ENCODE data around the gene FYN. TPM values are rescaled to one million over a fixed set of nuclear protein-coding genes. Genes with fewer than 3 reads are reported as not detected.

The FYN gene
- total and polyA plus RNA-seq, 2 of the 4 experiments (the other 2 are of a cell fraction) = 30.8 to 36.4 TPM

DNA sequence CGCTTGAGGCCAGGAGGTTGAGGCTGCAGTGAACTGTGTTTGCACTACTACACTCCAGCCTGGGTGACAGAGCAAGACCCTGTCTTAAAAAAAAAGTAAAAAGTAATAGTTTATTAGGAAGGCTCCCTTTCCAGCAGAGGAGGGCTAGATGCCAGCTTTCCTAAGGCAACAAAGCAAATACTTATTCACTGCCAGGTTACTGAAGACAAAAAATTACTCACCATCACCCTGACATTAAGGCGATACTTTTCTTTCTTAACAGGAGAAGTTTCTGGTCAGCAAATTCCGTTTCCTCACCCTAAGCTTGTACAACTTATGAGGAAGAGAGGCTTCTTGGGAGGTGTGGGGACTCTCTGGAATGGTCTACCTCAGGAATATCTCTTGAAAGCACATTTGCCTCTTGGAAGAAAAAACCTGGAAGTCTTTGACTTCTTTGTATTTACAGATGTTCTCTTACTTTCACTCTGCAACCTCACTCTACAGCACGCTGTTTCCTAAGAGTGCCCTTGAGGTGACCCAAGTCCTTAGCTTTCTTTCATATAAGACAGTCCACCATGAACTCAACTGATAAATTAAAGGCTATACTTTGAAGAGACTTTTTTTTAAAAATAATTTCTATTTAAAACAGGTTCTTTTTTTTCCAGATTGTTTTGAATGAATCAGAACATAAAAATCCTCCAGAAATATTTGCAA is 214.6 kb downstream of the FYN start:
- no peak overlapping the region for H2BK20ac ChIP-seq (ENCODE audit: low read depth, low read length)
- CTCF ChIA-PET = no interaction called here
- H3K9ac ChIP-seq (ENCODE audit: low read depth, low read length) = no peak overlapping the region; the same call in 1 of the 2 replicates
- H2BK15ac ChIP-seq (ENCODE audit: low read depth, low read length) = no peak overlapping the region; the same call in 2 of the 3 replicates
- no peaks in the 10 kb centered on the region for H3K79me1 ChIP-seq (ENCODE audit: low read depth in 1 of 2, low read length in 2 of 2)
- intact Hi-C loops (cut with micrococcal nuclease) (no loop called here), dilution Hi-C loops (cut with HindIII; ENCODE audit: low sequenced_read_pairs, unreplicated experiment) (no loop called here), in situ Hi-C loops (cut with MboI; ENCODE audit: low sequenced_read_pairs) (no loop called here)
- DNase-seq (peak; percentile 21), ATAC-seq (ENCODE audit: low read depth) (no peak)
- no peak overlapping the region for H2AK5ac ChIP-seq (ENCODE audit: low read depth, low read length)
- 0 out of 4 replicates have a peak overlapping the region, but pooled peaks of 1 of the 2 experiments have one; percentile 6 for H4K8ac ChIP-seq (ENCODE audit: low read depth in 2 of 2, low read length in 2 of 2)
- H3K9me3 ChIP-seq (ENCODE audit: control insufficient read depth, insufficient read depth, low read length) = no peaks in the 10 kb centered on the region
- no peak overlapping the region for H4K91ac ChIP-seq (ENCODE audit: insufficient read depth, low read depth, low read length)
- TF ChIP-seq, protein P1, sequence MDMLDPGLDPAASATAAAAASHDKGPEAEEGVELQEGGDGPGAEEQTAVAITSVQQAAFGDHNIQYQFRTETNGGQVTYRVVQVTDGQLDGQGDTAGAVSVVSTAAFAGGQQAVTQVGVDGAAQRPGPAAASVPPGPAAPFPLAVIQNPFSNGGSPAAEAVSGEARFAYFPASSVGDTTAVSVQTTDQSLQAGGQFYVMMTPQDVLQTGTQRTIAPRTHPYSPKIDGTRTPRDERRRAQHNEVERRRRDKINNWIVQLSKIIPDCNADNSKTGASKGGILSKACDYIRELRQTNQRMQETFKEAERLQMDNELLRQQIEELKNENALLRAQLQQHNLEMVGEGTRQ (IDR thresholded peaks at IDR 0.05; ENCODE audit: low read depth, low read length) = no peak
- no peak for TF ChIP-seq MAZ (IDR thresholded peaks at IDR 0.05; ENCODE audit: borderline replicate concordance, low read depth, low read length)
- TF ChIP-seq CTCF (conservative IDR thresholded peaks at IDR 0.05; ENCODE audit: low read depth, low read length) = no peak
- TF ChIP-seq POLR2A (IDR thresholded peaks at IDR 0.05; ENCODE audit: low read depth, low read length) = no peak
- TF ChIP-seq, protein P2, sequence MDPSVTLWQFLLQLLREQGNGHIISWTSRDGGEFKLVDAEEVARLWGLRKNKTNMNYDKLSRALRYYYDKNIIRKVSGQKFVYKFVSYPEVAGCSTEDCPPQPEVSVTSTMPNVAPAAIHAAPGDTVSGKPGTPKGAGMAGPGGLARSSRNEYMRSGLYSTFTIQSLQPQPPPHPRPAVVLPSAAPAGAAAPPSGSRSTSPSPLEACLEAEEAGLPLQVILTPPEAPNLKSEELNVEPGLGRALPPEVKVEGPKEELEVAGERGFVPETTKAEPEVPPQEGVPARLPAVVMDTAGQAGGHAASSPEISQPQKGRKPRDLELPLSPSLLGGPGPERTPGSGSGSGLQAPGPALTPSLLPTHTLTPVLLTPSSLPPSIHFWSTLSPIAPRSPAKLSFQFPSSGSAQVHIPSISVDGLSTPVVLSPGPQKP (IDR thresholded peaks at IDR 0.05; ENCODE audit: borderline replicate concordance, low read depth, low read length) = no peak
- no peak for TF ChIP-seq RAD21 (IDR thresholded peaks at IDR 0.05; ENCODE audit: low read length)
- TF ChIP-seq FOS (IDR thresholded peaks at IDR 0.05; ENCODE audit: low read depth, low read length) = no peak
- no peak for TF ChIP-seq CEBPB (IDR thresholded peaks at IDR 0.05; ENCODE audit: low read depth, low read length)
- no peak for TF ChIP-seq MAFK (IDR thresholded peaks at IDR 0.05; ENCODE audit: low read depth, low read length)
- no peak for TF ChIP-seq RCOR1 (IDR thresholded peaks at IDR 0.05; ENCODE audit: insufficient replicate concordance, low read length)
- no peak for TF ChIP-seq RFX5 (IDR thresholded peaks at IDR 0.05; ENCODE audit: low read depth, low read length)
- TF ChIP-seq SMC3 (IDR thresholded peaks at IDR 0.05; ENCODE audit: low read depth, low read length) = no peak
- no CpG with 5 or more reads among the region's 4 CpGs for WGBS, 2 experiments (ENCODE audit: extremely low coverage in 2 of 2, insufficient read length in 1 of 2)
- H3K4ac ChIP-seq (ENCODE audit: low read depth, low read length) = no peak overlapping the region
- H3K56ac ChIP-seq (ENCODE audit: extremely low read depth, insufficient read depth, low read length) = no peak overlapping the region
- POLR2A ChIA-PET (ENCODE audit: unreplicated experiment) = no interaction called here
- peak overlapping the region; percentile 31; the same call in 1 of the 2 replicates for H3K14ac ChIP-seq (replicated peaks; ENCODE audit: low read depth, low read length)
- BruUV-seq (replicated peaks) = no TSS peak
- H2BK5ac ChIP-seq (ENCODE audit: low read depth, low read length, poor library complexity, severe bottlenecking) = no peak overlapping the region
- H3K27me3 ChIP-seq (ENCODE audit: control insufficient read depth, insufficient read depth, low read length) = no peaks in the 10 kb centered on the region
- H3K4me2 ChIP-seq (ENCODE audit: low read depth, low read length) = no peak overlapping the region; the same call in 1 of the 2 replicates
- H3K23ac ChIP-seq (ENCODE audit: low read depth, low read length) = no peak overlapping the region
- peaks cover 1% of the 10 kb centered on the region; the same call in 1 of the 2 replicates for H3K36me3 ChIP-seq (ENCODE audit: control insufficient read depth, insufficient read depth, low read length)
- no peak overlapping the region for H4K5ac ChIP-seq (ENCODE audit: low read depth, low read length)
- no peak overlapping the region for H3K4me3 ChIP-seq (ENCODE audit: insufficient read depth, low read depth, low read length)
- H3K9me1 ChIP-seq (ENCODE audit: insufficient read depth, low read length) = peaks cover 8% of the 10 kb centered on the region; the same call in 1 of the 2 replicates
- H3K4me1 ChIP-seq (ENCODE audit: control insufficient read depth, insufficient read depth, low read length) = peaks cover 13% of the 10 kb centered on the region
- H3K18ac ChIP-seq (ENCODE audit: low read depth, low read length) = no peak overlapping the region; the same call in 1 of the 2 replicates
- no peak overlapping the region for H2AFZ ChIP-seq (replicated peaks; ENCODE audit: low read length, poor library complexity)
- H4K20me1 ChIP-seq (ENCODE audit: insufficient read depth, low read length) = no peaks in the 10 kb centered on the region
- no peak overlapping the region for H2AK9ac ChIP-seq (replicated peaks; ENCODE audit: low read depth, low read length, poor library complexity)
- H2BK120ac ChIP-seq (ENCODE audit: low read depth, low read length) = no peak overlapping the region
- no peak overlapping the region for H3K27ac ChIP-seq (ENCODE audit: insufficient read depth, low read length)

All from IMR-90 (cell line).